Astrocyte of the spinal cord (primary cell): ENCODE data around the gene OR2AJ1.

Experiments used
- DNase-seq: peaks from one replicate; pipeline ENCODE4 v3.0.0; 2011; ENCODE audit warnings: low read depth, low spot score
- H3K4me3 ChIP-seq: 2 replicates; pipeline ENCODE4 v1.5.1; 2011; ENCODE audit warnings: low read depth, mild to moderate bottlenecking, low read length, moderate library complexity
- in situ Hi-C: cut with HindIII; loops from 2 replicates; pipeline ENCODE4 v1.10.0; 2017; ENCODE audit warnings: low sequenced_read_pairs
- TF ChIP-seq, protein P1 (sequence below): IDR thresholded peaks from 2 replicates; pipeline ENCODE4 v1.5.1; 2012; ENCODE audit warnings: low read depth, mild to moderate bottlenecking, low read length, inconsistent platforms

OR2AJ1 gene

DNA sequence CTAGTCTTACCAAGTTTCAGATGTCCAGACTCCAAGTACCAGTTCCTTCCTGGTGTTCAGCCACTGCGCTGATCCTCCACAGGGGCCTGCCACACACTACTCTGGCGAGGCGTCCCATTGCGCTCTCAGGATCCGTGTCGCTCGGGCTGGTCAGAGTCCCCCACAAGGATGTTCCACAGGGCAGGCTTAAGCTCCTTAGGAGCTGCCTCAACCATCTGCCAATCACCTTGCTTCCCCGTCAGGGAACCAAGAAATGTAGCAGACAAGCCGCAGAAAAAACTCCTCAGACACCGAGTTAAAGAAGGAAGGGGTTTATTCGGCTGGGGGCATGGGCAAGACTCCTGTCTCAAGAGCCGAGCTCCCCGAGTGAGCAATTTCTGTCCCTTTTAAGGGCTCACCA lies 19.5 kb upstream of the OR2AJ1 start:
- DNase-seq: no peak
- in situ Hi-C loops: no loop called here
- no peak overlapping the region for H3K4me3 ChIP-seq
- TF ChIP-seq, protein P1, sequence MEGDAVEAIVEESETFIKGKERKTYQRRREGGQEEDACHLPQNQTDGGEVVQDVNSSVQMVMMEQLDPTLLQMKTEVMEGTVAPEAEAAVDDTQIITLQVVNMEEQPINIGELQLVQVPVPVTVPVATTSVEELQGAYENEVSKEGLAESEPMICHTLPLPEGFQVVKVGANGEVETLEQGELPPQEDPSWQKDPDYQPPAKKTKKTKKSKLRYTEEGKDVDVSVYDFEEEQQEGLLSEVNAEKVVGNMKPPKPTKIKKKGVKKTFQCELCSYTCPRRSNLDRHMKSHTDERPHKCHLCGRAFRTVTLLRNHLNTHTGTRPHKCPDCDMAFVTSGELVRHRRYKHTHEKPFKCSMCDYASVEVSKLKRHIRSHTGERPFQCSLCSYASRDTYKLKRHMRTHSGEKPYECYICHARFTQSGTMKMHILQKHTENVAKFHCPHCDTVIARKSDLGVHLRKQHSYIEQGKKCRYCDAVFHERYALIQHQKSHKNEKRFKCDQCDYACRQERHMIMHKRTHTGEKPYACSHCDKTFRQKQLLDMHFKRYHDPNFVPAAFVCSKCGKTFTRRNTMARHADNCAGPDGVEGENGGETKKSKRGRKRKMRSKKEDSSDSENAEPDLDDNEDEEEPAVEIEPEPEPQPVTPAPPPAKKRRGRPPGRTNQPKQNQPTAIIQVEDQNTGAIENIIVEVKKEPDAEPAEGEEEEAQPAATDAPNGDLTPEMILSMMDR: no peak

DNA sequence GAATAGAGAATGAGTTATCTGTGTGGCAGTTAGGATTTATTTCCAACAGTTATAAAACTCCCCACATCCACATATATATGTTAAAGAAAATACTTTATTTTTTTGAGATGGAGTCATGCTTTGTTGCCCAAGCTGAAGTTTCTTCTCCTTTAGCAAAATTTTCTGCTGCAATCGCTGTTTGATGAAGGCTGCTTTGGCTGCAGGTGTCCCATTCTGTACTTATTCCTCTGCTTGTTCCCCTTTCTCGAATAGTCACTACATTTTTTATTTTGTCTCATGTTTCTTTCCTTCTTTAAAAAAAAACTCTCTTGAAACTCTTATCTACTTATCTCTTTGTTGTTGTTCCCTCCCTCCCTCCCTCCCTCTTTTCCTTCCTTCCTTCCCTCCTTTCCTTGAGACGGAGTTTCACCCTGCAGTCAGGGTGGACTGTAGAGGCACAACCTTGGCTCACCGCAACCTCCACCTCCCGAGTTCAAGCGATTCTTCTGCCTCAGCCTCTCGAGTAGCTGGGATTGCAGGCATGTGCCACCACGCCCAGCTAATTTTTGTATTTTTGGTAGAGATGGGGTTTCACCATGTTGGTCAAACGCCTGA lies 18.7 kb upstream of the OR2AJ1 start:
- no peak for DNase-seq
- TF ChIP-seq, protein P1: no peak
- H3K4me3 ChIP-seq: no peak overlapping the region
- in situ Hi-C loops: no loop called here

GRCh38 chr1:247906504-247907047 lies 18.1 kb upstream of the OR2AJ1 start:
- DNase-seq: peak; percentile 69
- TF ChIP-seq, protein P1: no peak
- peak overlapping the region; percentile 27 for H3K4me3 ChIP-seq
- in situ Hi-C loops: no loop called here

GRCh38 chr1:247908766-247909165 lies 15.9 kb upstream of the OR2AJ1 start:
- TF ChIP-seq, protein P1: no peak
- no peak overlapping the region for H3K4me3 ChIP-seq
- DNase-seq: no peak
- in situ Hi-C loops: no loop called here

DNA sequence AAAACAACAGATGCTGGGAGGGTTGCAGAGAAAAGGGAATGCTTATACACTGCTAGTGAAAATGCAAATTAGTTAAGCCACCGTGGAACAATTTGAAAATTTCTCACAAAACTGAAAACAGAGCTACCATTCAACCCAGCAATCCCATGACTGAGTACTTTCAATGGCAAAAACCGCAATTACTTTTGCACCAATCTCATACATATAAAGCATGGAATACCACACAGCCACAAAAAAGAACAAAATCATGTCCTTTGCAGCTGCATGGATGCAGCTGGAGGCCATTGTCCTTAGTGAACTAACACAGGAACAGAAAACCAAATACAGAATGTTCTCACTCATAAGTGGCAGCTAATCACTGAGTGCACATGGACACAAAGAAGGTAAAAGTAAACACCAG lies 10.9 kb upstream of the OR2AJ1 start:
- TF ChIP-seq, protein P1: no peak
- in situ Hi-C loops: no loop called here
- no peak for DNase-seq
- H3K4me3 ChIP-seq: no peak overlapping the region

GRCh38 chr1:247914941-247915662 lies 9.6 kb upstream of the OR2AJ1 start:
- DNase-seq: peak; percentile 22
- TF ChIP-seq, protein P1: no peak
- no peak overlapping the region for H3K4me3 ChIP-seq
- in situ Hi-C loops: no loop called here
